HEK293T (cell line): ENCODE data around the gene FAM90A26.
"Not testable (repeated sequence)": the region's sequence is repeated elsewhere in the genome, so short reads cannot be mapped to it uniquely, and the experiment has no call there.

Source experiments
- CTCF ChIA-PET: fragments of 350-600 bp; formaldehyde crosslinking; extraction: SDS; loops from one replicate; lab custom pipeline; 2021; ENCODE audit warnings: antibody characterized with exemption, inconsistent platforms; lab: Yijun Ruan, JAX
- POLR2A ChIA-PET: fragments of 350-600 bp; formaldehyde crosslinking; extraction: SDS; loops from one replicate; lab custom pipeline; 2020; ENCODE audit warnings: antibody characterized with exemption, inconsistent platforms; lab: Yijun Ruan, JAX
- DNase-seq: peaks from one replicate; pipeline ENCODE4 v3.0.0; 2012; ENCODE audit warnings: mixed read lengths; ENCODE audit errors: extremely low spot score
- ARNT ChIP-seq: fragments of 450-650 bp; IDR thresholded peaks from 2 replicates; pipeline ENCODE4 v1.6.1; 2017; ENCODE audit warnings: mild to moderate bottlenecking
- ELF4 ChIP-seq: fragments of 450-650 bp; IDR thresholded peaks from 2 replicates; pipeline ENCODE4 v1.6.1; 2017; ENCODE audit warnings: antibody characterized with exemption
- FOXA1 ChIP-seq: fragments of 450-650 bp; IDR thresholded peaks from 2 replicates; pipeline ENCODE4 v1.6.1; 2016; ENCODE audit warnings: mild to moderate bottlenecking
- FOXK2 ChIP-seq: fragments of 450-650 bp; IDR thresholded peaks from 2 replicates; pipeline ENCODE4 v1.6.1; 2016; ENCODE audit warnings: mild to moderate bottlenecking
- FOXM1 ChIP-seq: fragments of 450-650 bp; IDR thresholded peaks from 2 replicates; pipeline ENCODE4 v1.6.1; 2017; ENCODE audit warnings: mild to moderate bottlenecking, borderline replicate concordance
- SP1 ChIP-seq: fragments of 450-650 bp; IDR thresholded peaks from 2 replicates; pipeline ENCODE4 v1.6.1; 2017
- TARDBP ChIP-seq: fragments of 450-650 bp; IDR thresholded peaks from 2 replicates; pipeline ENCODE4 v1.6.1; 2016
- ZNF384 ChIP-seq: fragments of 450-650 bp; IDR thresholded peaks from 2 replicates; pipeline ENCODE4 v1.6.1; 2016

The FAM90A26 gene, protein sequence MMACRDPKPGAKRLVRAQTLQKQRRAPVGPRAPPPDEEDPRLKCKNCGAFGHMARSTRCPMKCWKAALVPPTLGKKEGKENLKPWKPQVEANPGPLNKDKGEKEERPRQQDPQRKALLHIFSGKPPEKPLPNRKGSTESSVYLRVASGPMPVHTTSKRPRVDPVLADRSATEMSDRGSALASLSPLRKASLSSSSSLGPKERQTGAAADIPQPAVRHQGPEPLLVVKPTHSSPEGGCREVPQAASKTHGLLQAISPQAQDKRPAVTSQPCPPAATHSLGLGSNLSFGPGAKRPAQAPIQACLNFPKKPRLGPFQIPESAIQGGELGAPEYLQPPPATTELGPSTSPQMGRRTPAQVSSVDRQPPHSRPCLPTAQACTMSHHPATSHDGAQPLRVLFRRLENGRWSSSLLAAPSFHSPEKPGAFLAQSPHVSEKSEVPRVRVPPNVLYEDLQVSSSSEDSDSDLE

DNA sequence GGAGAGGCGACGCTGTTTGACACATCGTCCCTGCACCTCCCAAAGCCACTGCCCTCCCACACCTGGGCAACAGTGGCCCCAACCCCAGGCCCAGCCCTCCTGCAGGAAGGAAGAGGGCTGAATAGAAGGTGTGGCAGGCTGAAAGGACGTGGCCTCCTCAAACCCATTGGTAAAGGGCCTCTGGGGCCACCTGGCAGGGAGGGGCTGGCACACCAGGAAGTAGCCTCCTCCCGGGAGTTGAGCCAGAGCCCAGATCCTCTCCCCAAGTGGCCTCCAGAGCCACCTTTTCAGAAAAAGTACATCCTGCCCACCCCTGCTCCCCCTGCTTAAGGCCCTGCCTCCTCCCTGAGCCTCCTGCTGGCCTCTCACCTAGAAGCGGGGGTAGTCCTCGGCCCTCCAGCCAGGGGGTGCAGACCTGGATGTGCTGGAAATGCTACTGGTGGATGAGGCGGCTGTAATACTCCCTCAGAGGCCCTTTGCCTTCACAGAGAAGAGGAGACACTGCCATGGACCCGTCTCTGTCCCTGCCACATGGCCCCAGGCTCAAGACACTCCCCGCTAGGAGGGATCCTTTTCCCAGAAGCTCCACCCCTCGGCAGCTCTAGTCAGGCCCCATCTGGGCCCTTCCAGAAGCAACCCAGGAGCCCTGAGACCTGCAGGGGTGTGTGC is at the start of gene FAM90A26:
TSS of gene FAM90A26 (plus strand) at position 619 of the 669 bp plus-strand sequence. CDS start 2,764 bp downstream, outside the sequence.
- DNase-seq, POLR2A ChIA-PET, CTCF ChIA-PET: not testable (repeated sequence)

DNA sequence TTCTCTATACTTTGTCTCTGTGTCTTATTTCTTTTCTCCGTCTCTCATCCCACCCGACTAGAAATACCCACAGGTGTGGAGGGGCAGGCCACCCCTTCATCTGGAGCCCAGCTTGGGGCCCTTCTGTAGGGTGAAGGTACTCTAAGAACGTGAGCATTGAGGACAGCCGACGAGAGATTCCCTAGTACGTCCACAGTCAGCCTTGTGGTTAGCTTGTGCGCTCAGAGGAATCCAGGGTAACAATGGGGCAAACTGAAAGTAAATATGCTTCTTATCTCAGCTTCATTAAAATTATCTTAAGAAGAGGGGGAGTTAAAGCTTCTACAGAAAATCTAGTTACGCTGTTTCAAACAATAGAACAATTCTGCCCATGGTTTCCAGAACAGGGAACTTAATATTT is 47.5 kb upstream of the FAM90A26 start:
- POLR2A ChIA-PET, CTCF ChIA-PET, DNase-seq: not testable (repeated sequence)

DNA sequence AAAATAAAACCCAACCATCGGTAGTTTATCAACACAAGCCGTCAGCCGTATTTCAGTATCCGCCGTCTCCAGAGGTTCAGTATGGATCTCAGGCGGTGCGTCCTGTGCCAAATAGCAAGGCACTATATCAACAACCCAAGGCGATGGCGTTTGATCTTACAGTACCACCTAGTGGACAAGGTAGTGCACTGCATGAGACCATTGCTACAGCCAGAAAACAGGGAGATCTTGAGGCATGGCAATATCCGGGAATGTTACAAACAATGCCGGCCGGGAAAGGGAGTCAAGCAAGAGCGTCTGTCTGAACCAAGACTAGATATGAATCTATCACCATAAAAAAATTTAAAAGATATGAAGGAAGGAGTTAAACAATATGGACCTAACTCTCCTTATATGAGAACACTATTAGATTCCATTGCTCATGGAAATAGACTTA is 46.6 kb upstream of the FAM90A26 start:
- POLR2A ChIA-PET, CTCF ChIA-PET: not testable (repeated sequence)
- peak; percentile 32 for DNase-seq
- TF ChIP-seq FOXK2 = 0 out of 2 replicates have a peak, but pooled peaks have one; percentile 32

DNA sequence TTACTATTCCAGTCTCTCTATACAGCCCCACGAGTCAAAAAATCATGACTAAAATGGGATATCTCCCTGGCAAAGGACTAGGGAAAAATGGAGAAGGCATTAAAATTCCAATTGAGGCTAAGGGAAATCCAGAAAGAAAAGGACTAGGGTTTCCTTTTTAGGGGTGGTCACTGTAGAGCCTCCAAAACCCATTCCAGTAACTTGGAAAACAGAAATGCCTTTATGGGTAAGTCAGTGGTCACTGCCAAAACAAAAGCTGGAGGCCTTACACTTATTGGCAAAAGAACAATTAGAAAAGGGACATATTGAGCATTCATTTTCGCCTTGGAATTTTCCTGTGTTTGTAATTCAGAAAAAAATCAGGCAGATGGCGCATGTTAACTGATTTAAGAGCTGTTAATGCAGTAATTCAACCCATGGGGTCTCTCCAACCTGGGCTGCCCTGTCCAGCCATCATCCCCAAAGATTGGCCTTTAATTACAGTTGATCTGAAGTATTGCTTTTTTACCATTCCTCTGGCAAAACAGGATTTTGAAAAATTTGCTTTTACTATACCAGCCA is 44.5 kb upstream of the FAM90A26 start:
- POLR2A ChIA-PET, CTCF ChIA-PET, DNase-seq: not testable (repeated sequence)

DNA sequence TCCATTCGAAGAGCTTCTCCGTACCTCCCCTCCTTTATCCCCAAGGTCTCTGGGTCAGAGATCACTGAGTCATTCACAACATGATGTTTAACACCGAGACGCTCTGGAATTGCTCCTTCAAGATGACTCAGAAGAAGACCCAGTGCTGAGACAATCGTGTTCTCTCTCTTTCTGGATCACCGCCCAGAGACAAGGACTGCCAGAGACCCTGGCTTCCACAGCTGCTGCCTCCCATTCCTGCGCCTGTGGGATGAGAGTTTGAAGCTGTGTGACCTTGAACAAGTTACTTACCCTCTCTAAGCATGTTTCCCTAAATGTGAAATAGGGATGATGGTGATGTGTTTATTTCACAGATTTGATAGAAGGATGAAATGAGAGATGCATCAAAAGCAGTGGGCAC is 38.8 kb upstream of the FAM90A26 start:
- CTCF ChIA-PET, POLR2A ChIA-PET, DNase-seq: not testable (repeated sequence)

DNA sequence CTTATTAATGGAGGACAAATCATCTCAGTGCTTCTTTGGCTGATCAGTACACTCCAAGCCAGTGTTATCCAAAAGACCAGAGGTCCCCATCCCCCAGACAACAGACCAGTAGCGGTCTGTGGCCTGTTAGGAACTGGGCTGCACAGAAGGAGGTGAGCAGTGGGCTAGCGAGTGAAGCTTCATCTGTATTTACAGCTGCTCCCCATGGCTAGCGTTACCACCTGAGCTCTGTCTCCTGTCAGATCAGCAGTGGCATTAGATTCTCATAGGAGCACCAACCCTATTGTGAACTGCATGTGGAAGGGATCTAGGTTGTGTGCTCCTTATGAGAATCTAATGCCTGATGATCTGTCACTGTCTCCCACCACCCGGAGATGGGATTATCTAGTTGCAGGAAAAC is 37.4 kb upstream of the FAM90A26 start:
- DNase-seq, CTCF ChIA-PET, POLR2A ChIA-PET: not testable (repeated sequence)

DNA sequence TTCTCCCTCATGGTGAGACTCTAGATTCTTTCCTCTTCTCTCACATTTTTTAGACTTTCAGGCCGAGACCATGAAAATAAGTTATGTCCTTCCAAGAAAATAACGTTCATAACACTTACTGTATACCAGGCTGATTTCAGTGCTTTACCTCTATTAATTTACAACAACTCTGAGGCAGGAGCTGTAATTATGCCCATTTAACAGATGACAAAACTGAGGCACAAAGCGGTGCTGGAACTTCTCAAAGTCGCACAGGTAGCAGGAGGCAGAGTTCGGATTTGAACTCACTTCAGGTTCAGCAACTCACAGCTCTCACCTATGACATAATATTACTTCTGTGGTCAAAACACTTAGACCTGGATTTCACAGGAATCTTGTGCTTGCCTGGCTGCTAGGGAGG is 36.2 kb upstream of the FAM90A26 start:
- POLR2A ChIA-PET, DNase-seq, CTCF ChIA-PET: not testable (repeated sequence)

DNA sequence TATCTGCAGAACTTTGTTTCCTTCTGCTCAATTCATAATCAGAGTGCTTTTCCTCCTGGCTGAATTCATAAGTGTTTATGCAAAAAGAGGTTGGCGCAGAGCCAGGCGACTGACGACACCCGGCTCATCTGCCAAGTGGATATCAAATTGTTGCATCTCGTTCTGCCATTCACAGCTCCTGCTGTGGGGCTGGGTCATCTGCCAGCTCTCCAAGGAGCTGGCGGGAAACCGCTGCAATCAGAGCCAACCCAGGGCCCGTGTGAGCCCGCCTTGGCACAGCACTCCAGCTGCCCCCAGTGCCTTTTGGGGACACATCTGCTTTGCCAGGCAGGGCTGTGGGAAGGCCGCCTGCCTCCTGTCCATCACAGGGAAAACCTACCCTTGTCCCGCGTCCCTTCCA is 35.7 kb upstream of the FAM90A26 start:
- POLR2A ChIA-PET = not testable (repeated sequence)

DNA sequence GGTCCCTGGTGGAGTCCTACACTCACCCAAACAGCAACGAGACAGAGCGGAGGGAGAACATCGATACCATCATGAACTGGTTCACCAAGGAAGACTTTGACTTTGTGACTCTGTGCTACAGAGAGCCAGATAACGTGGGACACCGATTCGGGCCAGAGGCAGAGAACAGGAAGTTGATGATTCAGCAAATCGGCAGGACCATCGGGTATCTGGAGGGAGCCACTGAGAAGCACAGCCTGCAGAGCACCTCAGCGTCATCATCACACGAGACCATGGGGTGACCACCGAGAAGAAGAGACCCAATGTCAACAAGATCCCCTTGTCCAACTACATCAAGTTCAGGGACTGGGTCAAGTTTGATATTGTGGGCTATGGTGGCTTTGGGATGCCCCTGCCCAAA is 29.2 kb upstream of the FAM90A26 start:
- POLR2A ChIA-PET, CTCF ChIA-PET, DNase-seq: not testable (repeated sequence)

More for the DNA sequence above, 35.7 kb upstream of the FAM90A26 start:
- DNase-seq, CTCF ChIA-PET: not testable (repeated sequence)

DNA sequence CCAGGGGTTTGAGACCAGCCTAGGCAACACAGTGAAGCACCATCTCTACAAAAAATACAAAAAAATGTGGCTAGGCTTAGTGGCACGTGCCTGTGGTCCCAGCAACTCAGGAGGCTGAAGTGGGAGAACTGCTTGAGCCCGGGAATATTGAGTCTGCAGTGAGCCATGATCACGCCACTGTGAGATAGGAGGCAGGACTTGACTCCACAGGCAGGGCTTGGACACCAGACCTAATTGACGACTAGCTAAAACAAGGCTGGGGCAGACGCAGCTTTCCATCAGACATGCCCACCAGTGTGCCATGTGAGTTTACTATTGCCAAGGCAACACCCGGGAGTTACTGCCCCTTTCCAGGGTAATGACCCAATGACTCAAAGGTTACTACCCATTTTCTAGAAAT is 27.4 kb upstream of the FAM90A26 start:
- CTCF ChIA-PET, POLR2A ChIA-PET: not testable (repeated sequence)

DNA sequence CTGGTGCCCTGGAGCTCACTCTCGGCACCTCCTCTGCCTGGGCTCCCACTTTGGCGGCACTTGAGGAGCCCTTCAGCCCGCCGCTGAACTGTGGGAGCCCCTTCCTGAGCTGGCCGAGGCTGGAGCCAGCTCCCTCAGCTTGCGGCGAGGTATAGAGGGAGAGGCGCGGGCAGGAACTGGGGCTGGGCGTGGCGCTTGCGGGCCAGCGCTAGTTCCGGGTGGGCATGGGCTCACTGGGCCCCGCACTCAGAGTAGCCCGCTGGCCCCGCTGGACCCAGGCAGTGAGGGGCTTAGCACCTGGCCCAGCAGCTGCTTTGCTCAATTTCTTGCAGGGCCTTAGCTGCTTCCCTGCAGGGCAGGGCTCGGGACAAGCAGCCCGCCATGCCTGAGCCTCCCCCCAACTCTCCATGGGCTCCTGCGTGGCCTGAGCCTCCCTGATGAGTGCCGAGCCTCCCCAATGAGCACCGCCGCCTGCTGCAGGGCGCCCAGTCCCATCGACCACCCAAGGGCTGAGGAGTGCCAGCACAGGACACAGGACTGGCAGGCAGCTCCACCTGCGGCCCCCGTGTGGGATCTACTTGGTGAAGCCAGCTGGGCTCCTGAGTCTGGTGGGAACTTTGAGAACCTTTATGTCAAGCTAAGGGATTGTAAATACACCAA is 26.7 kb upstream of the FAM90A26 start:
- CTCF ChIA-PET = no interaction called here

More for the DNA sequence above, 27.4 kb upstream of the FAM90A26 start:
- not testable (repeated sequence) for DNase-seq

DNA sequence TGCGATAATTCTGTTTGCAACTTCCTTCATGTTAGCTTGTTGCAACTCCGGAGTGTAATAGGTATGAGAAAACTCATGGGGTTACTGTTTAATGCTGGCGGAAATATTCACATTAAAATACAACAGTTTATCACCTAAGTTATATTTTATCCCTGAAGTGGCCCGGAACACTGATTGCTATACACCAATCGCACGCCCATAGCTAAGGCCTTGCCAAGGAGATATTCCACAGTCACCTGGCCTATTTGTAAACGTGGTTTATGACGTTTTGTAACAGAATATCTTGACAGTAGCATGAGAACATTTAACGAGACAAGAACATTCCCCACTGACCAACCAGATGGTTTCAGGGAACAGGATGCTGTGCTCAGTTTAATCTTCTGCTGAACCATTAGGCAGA is 23.2 kb upstream of the FAM90A26 start:
- DNase-seq = no peak
- no peak for TF ChIP-seq TARDBP
- TF ChIP-seq FOXA1 = no peak

More for the DNA sequence above, 26.7 kb upstream of the FAM90A26 start:
- TF ChIP-seq ARNT (no peak), SP1 (no peak), ELF4 (no peak), ZNF384 (no peak), TARDBP (no peak), FOXM1 (no peak)
- DNase-seq = no peak
- POLR2A ChIA-PET = no interaction called here

DNA sequence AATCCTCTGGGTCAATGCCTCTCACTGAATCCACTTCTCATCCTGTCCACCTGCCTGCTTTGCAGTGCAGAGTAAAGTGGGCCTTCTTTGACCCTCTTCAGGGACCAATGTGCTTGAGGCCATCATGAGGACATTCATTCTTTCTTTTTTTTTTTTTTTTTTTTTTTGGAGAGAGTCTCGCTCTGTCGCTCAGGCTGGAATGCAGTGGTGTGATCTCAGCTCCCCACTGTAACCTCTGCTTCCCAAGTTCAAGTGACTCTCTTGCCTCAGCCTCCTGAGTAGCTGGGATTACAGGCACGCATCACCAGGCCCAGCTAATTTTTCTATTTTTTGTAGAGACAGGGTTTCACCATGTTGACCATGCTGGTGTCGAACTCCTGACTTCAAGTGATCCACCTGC is 22.8 kb upstream of the FAM90A26 start:
- DNase-seq, CTCF ChIA-PET, POLR2A ChIA-PET: not testable (repeated sequence)

More for the DNA sequence above, 23.2 kb upstream of the FAM90A26 start:
- POLR2A ChIA-PET = no interaction called here
- CTCF ChIA-PET = no interaction called here

DNA sequence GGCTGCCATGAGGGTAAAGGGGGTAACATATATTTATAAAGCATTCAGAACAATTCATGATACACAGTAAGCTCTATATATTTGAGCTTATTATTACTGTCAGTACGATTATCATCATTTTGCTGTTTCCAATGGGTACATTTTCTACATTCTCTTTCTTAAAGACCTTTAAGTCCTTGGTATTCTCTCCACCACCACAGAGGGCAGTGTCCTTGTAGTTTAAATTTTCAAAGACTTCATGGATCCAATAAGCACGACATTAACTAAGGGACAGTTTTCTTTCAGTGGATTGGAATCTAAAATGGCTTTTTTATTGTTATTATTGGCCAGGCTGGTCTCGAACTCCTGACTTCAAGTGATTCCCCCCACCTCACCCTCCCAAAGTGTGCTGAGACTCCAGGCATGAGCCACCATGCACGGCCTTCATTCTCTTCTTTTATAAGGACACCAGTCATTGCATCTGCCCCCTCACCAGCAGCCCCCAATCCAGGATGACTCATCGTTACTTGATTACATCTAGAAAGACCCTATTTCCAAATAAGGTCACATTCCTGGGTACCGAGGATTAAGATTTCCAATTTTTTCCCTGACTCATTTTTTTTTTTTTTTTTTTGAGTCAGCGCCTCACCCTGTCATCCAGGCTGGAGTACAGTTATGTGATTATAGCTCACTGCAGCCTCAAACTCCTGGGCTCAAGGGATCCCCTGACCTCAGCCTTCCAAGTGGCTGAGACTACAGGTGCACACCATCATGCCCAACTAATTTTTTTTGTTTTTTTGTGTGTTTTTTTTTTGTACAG is 21.4 kb upstream of the FAM90A26 start:
- POLR2A ChIA-PET, CTCF ChIA-PET, DNase-seq: not testable (repeated sequence)
